GF-D8 (cell line): ENCODE results near the gene ZNF582.

ENCODE experiments used
- DNase-seq: peaks from one replicate; lab custom pipeline; 2025; lab: John Stamatoyannopoulos, UW

The ZNF582 gene

GRCh38 chr19:56393119-56394012, at the start of gene ZNF582:
ZNF582 (minus strand) TSS chr19:56393534; CDS start chr19:56391752, 1,782 bp downstream.
- DNase-seq, result peak; percentile 84

- DNase-seq, result no peak
Measured at GRCh38 chr19:56441206-56441792, 48.0 kb upstream of the ZNF582 start.

GRCh38 chr19:56423985-56424353, 30.6 kb upstream of the ZNF582 start:
- DNase-seq, result no peak

GRCh38 chr19:56423276-56423984, 30.1 kb upstream of the ZNF582 start:
- no peak for DNase-seq

- no peak for DNase-seq
Measured at GRCh38 chr19:56405062-56405461, 11.7 kb upstream of the ZNF582 start.

- DNase-seq, result no peak
Measured at GRCh38 chr19:56404705-56405056, 11.3 kb upstream of the ZNF582 start.

- peak; percentile 42 for DNase-seq
Measured at GRCh38 chr19:56403764-56404704, 10.7 kb upstream of the ZNF582 start, which contains the start of gene ZNF583. ZNF583 (plus strand) TSS chr19:56404332; CDS start chr19:56407115, 2,783 bp downstream.

GRCh38 chr19:56403261-56403660, 9.9 kb upstream of the ZNF582 start:
- DNase-seq, result no peak

GRCh38 chr19:56400485-56400884, 7.2 kb upstream of the ZNF582 start:
- DNase-seq, result no peak

- no peak for DNase-seq
Measured at GRCh38 chr19:56398809-56399208, 5.5 kb upstream of the ZNF582 start.

GRCh38 chr19:56383826-56384605, 9.3 kb downstream of the ZNF582 start:
- no peak for DNase-seq

GRCh38 chr19:56377105-56377924, 16.0 kb downstream of the ZNF582 start:
- DNase-seq, result no peak

- DNase-seq, result no peak
Measured at GRCh38 chr19:56372281-56372680, 21.1 kb downstream of the ZNF582 start.

- DNase-seq, result no peak
Measured at GRCh38 chr19:56369886-56370676, 23.3 kb downstream of the ZNF582 start.

- peak; percentile 81 for DNase-seq
Measured at GRCh38 chr19:56367829-56368711, 25.3 kb downstream of the ZNF582 start.

- no peak for DNase-seq
Measured at GRCh38 chr19:56360841-56361240, 32.5 kb downstream of the ZNF582 start.

- no peak for DNase-seq
Measured at GRCh38 chr19:56356944-56357343, 36.4 kb downstream of the ZNF582 start.

GRCh38 chr19:56355517-56355916, 37.8 kb downstream of the ZNF582 start:
- DNase-seq, result no peak
